Measurements from ENCODE around the gene CD84. TPM values are rescaled to one million over a fixed set of nuclear protein-coding genes. Genes with fewer than 3 reads are reported as not detected.
"Not testable (repeated sequence)": the region's sequence is repeated elsewhere in the genome, so short reads cannot be mapped to it uniquely, and the experiment has no call there.

The CD84 gene
- total RNA-seq, 1 experiment from 2014 or later, result not detected

GRCh38 chr1:160578175-160578524 is 1.1 kb downstream of the CD84 start:
- no peak for DNase-seq (ENCODE audit: low spot score)
- in situ Hi-C loops (cut with HindIII; ENCODE audit: low sequenced_read_pairs), result no loop called here

GRCh38 chr1:160577671-160578070 is 1.6 kb downstream of the CD84 start:
- no peak for DNase-seq (ENCODE audit: low spot score)
- in situ Hi-C loops (cut with HindIII; ENCODE audit: low sequenced_read_pairs), result no loop called here

GRCh38 chr1:160576884-160577283 is 2.4 kb downstream of the CD84 start:
- in situ Hi-C loops (cut with HindIII; ENCODE audit: low sequenced_read_pairs), result no loop called here
- DNase-seq (ENCODE audit: low spot score), result no peak

GRCh38 chr1:160576390-160576789 is 2.9 kb downstream of the CD84 start:
- no peak for DNase-seq (ENCODE audit: low spot score)
- in situ Hi-C loops (cut with HindIII; ENCODE audit: low sequenced_read_pairs), result no loop called here

GRCh38 chr1:160575112-160575664 is 4.1 kb downstream of the CD84 start:
- DNase-seq (ENCODE audit: low spot score), result no peak
- in situ Hi-C loops (cut with HindIII; ENCODE audit: low sequenced_read_pairs), result no loop called here

- in situ Hi-C loops (cut with HindIII; ENCODE audit: low sequenced_read_pairs), result no loop called here
- no peak for DNase-seq (ENCODE audit: low spot score)
Measured at GRCh38 chr1:160570840-160571239, 8.5 kb downstream of the CD84 start.

- in situ Hi-C loops (cut with HindIII; ENCODE audit: low sequenced_read_pairs), result no loop called here
Measured at GRCh38 chr1:160569806-160570205, 9.5 kb downstream of the CD84 start.

GRCh38 chr1:160567858-160568682 is 11.2 kb downstream of the CD84 start:
- in situ Hi-C loops (cut with HindIII; ENCODE audit: low sequenced_read_pairs), result no loop called here
- DNase-seq (ENCODE audit: low spot score), result no peak

More at GRCh38 chr1:160569806-160570205, 9.5 kb downstream of the CD84 start:
- DNase-seq (ENCODE audit: low spot score), result no peak

GRCh38 chr1:160567341-160567740 is 12.0 kb downstream of the CD84 start:
- no peak for DNase-seq (ENCODE audit: low spot score)
- in situ Hi-C loops (cut with HindIII; ENCODE audit: low sequenced_read_pairs), result no loop called here

GRCh38 chr1:160565564-160565963 is 13.7 kb downstream of the CD84 start:
- DNase-seq (ENCODE audit: low spot score), result no peak
- in situ Hi-C loops (cut with HindIII; ENCODE audit: low sequenced_read_pairs), result no loop called here

- in situ Hi-C loops (cut with HindIII; ENCODE audit: low sequenced_read_pairs); DNase-seq (ENCODE audit: low spot score): not testable (repeated sequence)
Measured at GRCh38 chr1:160563230-160563629, 16.1 kb downstream of the CD84 start.

- in situ Hi-C loops (cut with HindIII; ENCODE audit: low sequenced_read_pairs); DNase-seq (ENCODE audit: low spot score): not testable (repeated sequence)
Measured at GRCh38 chr1:160562745-160563144, 16.6 kb downstream of the CD84 start.

GRCh38 chr1:160560806-160561205 is 18.5 kb downstream of the CD84 start:
- DNase-seq (ENCODE audit: low spot score), result no peak
- in situ Hi-C loops (cut with HindIII; ENCODE audit: low sequenced_read_pairs), result no loop called here

GRCh38 chr1:160560045-160560705 is 19.1 kb downstream of the CD84 start:
- no peak for DNase-seq (ENCODE audit: low spot score)
- in situ Hi-C loops (cut with HindIII; ENCODE audit: low sequenced_read_pairs), result no loop called here

GRCh38 chr1:160559437-160559836 is 19.9 kb downstream of the CD84 start:
- in situ Hi-C loops (cut with HindIII; ENCODE audit: low sequenced_read_pairs); DNase-seq (ENCODE audit: low spot score): not testable (repeated sequence)

GRCh38 chr1:160558660-160559380 is 20.5 kb downstream of the CD84 start:
- no peak for DNase-seq (ENCODE audit: low spot score)
- in situ Hi-C loops (cut with HindIII; ENCODE audit: low sequenced_read_pairs), result no loop called here

- in situ Hi-C loops (cut with HindIII; ENCODE audit: low sequenced_read_pairs), result no loop called here
Measured at GRCh38 chr1:160553778-160554177, 25.5 kb downstream of the CD84 start.

GRCh38 chr1:160552425-160552824 is 26.9 kb downstream of the CD84 start:
- in situ Hi-C loops (cut with HindIII; ENCODE audit: low sequenced_read_pairs), result no loop called here
- no peak for DNase-seq (ENCODE audit: low spot score)

More at GRCh38 chr1:160553778-160554177, 25.5 kb downstream of the CD84 start:
- DNase-seq (ENCODE audit: low spot score), result peak; percentile 33

- no peak for DNase-seq (ENCODE audit: low spot score)
- in situ Hi-C loops (cut with HindIII; ENCODE audit: low sequenced_read_pairs), result no loop called here
Measured at GRCh38 chr1:160550572-160551034, 28.7 kb downstream of the CD84 start.

GRCh38 chr1:160549665-160550006 is 29.7 kb downstream of the CD84 start:
- in situ Hi-C loops (cut with HindIII; ENCODE audit: low sequenced_read_pairs), result no loop called here
- DNase-seq (ENCODE audit: low spot score), result no peak

Measured in G401 (cell line).